Measurements from ENCODE around the gene C1orf116. TPM values are rescaled to one million over a fixed set of nuclear protein-coding genes. Genes with fewer than 3 reads are reported as not detected.

The C1orf116 gene
- 2.0 TPM for total RNA-seq
- long read RNA-seq, partial matches to known transcripts = 1 of 5 reads
- long read RNA-seq, other reads (novel, unspliced or antisense) = 4 of 5 reads

DNA sequence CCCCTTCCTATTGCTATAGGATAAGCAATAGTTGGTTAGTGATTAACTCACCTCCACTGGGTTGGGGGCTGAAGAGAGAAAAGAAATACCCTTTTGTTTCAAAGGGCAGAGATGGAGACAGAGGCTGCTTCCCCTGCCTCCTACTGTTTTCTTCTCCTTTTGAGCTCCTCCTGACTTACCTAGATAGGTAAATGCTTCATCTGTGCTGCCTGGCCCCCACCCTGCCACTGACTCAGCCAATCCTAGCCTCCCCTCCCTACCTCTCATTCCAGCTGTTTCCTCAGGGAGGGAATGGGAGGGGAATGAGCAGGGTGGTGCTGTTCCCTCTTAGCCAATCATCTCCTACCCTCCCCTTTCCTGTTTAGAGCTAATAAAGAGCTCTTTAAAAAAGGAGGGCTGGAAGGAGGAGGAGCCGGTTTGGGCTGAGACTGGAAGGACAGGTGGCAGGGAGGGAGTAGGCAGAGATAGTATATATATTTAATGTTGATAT, at the start of gene C1orf116:
Gene C1orf116 (minus strand): TSS at position 229 of the 490 bp plus-strand sequence. CDS start 5,158 bp downstream, outside the sequence.
- peak; percentile 62 for ATAC-seq
- intact Hi-C loops (cut with micrococcal nuclease) = no loop called here
- DNase-seq = no peak

- intact Hi-C loops (cut with micrococcal nuclease) = no loop called here
- no peak for ATAC-seq
- no peak for DNase-seq
Observed at GRCh38 chr1:207081806-207082205, 49.2 kb upstream of the C1orf116 start.

- intact Hi-C loops (cut with micrococcal nuclease) = no loop called here
- no peak for DNase-seq
- ATAC-seq = no peak
Observed at GRCh38 chr1:207081088-207081487, 48.5 kb upstream of the C1orf116 start.

DNA sequence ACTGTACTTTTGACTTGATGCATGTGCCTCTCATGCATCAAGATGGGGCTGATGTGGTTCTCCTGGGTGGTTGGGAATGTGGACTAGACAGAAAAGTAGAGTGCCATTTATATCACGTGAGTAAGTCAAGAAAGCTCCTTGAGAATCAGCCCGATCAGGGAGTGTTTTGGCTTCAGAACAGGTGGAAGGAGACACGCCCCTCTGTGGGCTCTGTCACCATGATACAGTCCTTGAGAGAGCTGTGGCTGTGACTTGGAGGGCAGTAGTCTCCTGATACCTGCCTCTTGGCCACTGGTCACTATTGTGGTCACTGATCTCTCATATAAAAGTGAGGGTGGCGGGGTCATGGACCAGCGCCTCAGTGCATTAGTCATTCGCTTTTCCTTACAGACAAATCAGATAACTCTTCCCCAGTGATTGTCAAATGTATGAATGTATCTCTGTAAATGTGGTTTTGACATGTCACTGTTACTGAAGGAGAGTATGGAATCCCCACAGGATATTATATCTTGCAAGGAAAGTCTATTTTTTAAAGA, 47.2 kb upstream of the C1orf116 start:
- no peak for ATAC-seq
- DNase-seq = no peak
- intact Hi-C loops (cut with micrococcal nuclease) = no loop called here

- DNase-seq = no peak
- intact Hi-C loops (cut with micrococcal nuclease) = no loop called here
- no peak for ATAC-seq
Observed at GRCh38 chr1:207078578-207079132, 46.1 kb upstream of the C1orf116 start.

GRCh38 chr1:207077470-207078377, 45.2 kb upstream of the C1orf116 start:
- no peak for DNase-seq
- intact Hi-C loops (cut with micrococcal nuclease) = no loop called here

DNA sequence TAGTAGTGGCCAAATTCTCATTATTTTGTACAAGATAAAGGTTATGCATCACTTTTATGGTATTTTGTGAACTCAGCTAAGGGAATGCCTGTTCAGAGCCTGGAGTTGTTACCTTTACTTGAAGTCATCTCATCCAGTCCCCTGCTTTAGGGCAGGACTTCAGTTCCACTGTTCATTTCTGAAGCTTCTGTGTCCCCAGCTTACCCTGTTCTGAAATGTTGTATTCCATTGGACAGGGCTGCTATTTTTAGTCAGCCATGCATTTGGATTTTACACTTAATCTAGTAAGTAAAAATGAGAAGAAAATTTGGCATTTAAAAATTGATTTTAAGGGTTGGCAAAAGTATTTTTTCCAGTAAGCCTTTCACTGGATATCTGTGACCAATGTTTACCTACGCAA, 44.5 kb upstream of the C1orf116 start:
- ATAC-seq = peak; percentile 48
- intact Hi-C loops (cut with micrococcal nuclease) = no loop called here
- no peak for DNase-seq

More at GRCh38 chr1:207077470-207078377, 45.2 kb upstream of the C1orf116 start:
- ATAC-seq = peak; percentile 74

GRCh38 chr1:207076181-207076955, 43.8 kb upstream of the C1orf116 start:
- peak; percentile 2 for ATAC-seq
- DNase-seq = no peak
- intact Hi-C loops (cut with micrococcal nuclease) = no loop called here

- DNase-seq (no peak), ATAC-seq (no peak)
- intact Hi-C loops (cut with micrococcal nuclease) = no loop called here
Observed at GRCh38 chr1:207073906-207074820, 41.6 kb upstream of the C1orf116 start.

- intact Hi-C loops (cut with micrococcal nuclease) = no loop called here
Observed at GRCh38 chr1:207072233-207072632, 39.7 kb upstream of the C1orf116 start.

GRCh38 chr1:207071426-207071825, 38.9 kb upstream of the C1orf116 start:
- intact Hi-C loops (cut with micrococcal nuclease) = no loop called here
- no peak for ATAC-seq
- DNase-seq = no peak

More at GRCh38 chr1:207072233-207072632, 39.7 kb upstream of the C1orf116 start:
- ATAC-seq (no peak), DNase-seq (no peak)

- ATAC-seq (no peak), DNase-seq (no peak)
- intact Hi-C loops (cut with micrococcal nuclease) = no loop called here
Observed at GRCh38 chr1:207070811-207071210, 38.3 kb upstream of the C1orf116 start.

GRCh38 chr1:207069858-207070506, 37.4 kb upstream of the C1orf116 start:
- intact Hi-C loops (cut with micrococcal nuclease) = no loop called here
- DNase-seq = peak; percentile 81
- ATAC-seq = peak; percentile 85

GRCh38 chr1:207069061-207069460, 36.5 kb upstream of the C1orf116 start:
- ATAC-seq (peak; percentile 42), DNase-seq (no peak)
- intact Hi-C loops (cut with micrococcal nuclease) = no loop called here

- intact Hi-C loops (cut with micrococcal nuclease) = no loop called here
- ATAC-seq (no peak), DNase-seq (no peak)
Observed at GRCh38 chr1:207067665-207068064, 35.1 kb upstream of the C1orf116 start.

DNA sequence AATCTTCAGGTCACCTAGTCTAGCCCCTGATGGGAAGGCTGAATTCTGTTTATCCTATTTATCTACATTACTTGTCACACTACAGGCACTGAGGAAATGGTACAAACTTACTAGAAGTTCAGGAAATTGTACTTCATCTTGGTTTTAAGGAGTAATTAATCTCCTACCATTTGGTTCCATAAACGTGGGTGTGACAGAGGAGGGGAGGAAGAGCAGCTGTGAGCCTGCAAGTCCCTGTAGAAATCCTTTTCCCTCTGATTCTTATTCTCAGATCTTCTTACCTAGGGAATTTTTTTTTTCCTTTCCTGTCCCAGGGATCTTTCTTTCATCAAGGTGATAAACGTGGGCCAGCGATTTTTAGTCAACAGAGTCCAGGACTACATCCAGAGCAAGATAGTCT, 34.6 kb upstream of the C1orf116 start:
- intact Hi-C loops (cut with micrococcal nuclease) = no loop called here
- DNase-seq (no peak), ATAC-seq (no peak)

- intact Hi-C loops (cut with micrococcal nuclease) = no loop called here
- peak; percentile 84 for ATAC-seq
- DNase-seq = peak; percentile 54
Observed at GRCh38 chr1:207064561-207064960, 32.0 kb upstream of the C1orf116 start.

DNA sequence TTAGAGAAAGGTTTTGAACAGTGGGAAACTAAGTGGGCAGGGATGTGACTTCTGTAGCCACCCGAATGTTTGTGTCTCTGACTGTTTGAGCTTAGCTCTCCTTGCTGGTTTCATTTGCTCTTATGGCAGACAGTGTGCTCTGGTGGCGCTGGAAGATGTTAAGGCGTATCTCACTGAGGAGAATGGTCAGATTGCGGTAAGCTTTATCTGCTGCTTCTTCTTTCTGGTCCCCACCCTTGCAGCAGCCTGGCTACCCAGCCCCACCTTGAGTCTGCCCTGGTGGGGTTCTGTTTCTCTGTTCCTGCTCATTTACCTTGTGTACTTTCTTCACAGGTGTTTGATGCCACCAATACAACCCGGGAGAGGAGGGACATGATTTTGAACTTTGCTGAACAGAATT, 30.5 kb upstream of the C1orf116 start:
- ATAC-seq (no peak), DNase-seq (no peak)
- intact Hi-C loops (cut with micrococcal nuclease) = no loop called here

Data from left ventricle myocardium superior (tissue), 1 donor.